H9 (cell line): ENCODE data around the gene CCNL1. TPM values are rescaled to one million over a fixed set of nuclear protein-coding genes. Genes with fewer than 3 reads are reported as not detected.

ENCODE experiments used
- DNase-seq: peaks from one replicate; pipeline ENCODE4 v3.0.0-alpha.2; 2017
- H2AFZ ChIP-seq: one replicate; pipeline ENCODE4 v1.6.1; 2013; ENCODE audit warnings: mild to moderate bottlenecking, low read length, control low read depth, moderate library complexity
- H2AK5ac ChIP-seq: 2 replicates; pipeline ENCODE4 v1.6.1; 2013; ENCODE audit warnings: low read length, control low read depth, mixed read lengths; ENCODE audit not compliant: insufficient read length
- H2BK120ac ChIP-seq: one replicate; pipeline ENCODE4 v1.6.1; 2013; ENCODE audit warnings: low read depth, mild to moderate bottlenecking, low read length, control low read depth, inconsistent platforms; ENCODE audit not compliant: poor library complexity, severe bottlenecking
- H2BK12ac ChIP-seq: 2 replicates; pipeline ENCODE4 v1.6.1; 2013; ENCODE audit warnings: low read length, control low read depth, mixed read lengths, low read depth; ENCODE audit not compliant: insufficient read length
- H2BK15ac ChIP-seq: 2 replicates; pipeline ENCODE4 v1.6.1; 2013; ENCODE audit warnings: low read depth, low read length, control low read depth
- H2BK20ac ChIP-seq: one replicate; pipeline ENCODE4 v1.6.1; 2013; ENCODE audit warnings: low read depth, mild to moderate bottlenecking, low read length, control low read depth, inconsistent platforms; ENCODE audit not compliant: poor library complexity, severe bottlenecking
- H2BK5ac ChIP-seq: 2 replicates; pipeline ENCODE4 v1.6.1; 2013; ENCODE audit warnings: low read length, control low read depth, mixed read lengths; ENCODE audit not compliant: insufficient read length
- H3K14ac ChIP-seq: 2 replicates; pipeline ENCODE4 v1.6.1; 2013; ENCODE audit warnings: low read length, control low read depth; ENCODE audit not compliant: insufficient read depth
- H3K18ac ChIP-seq: 2 replicates; pipeline ENCODE4 v1.6.1; 2013; ENCODE audit warnings: low read depth, mild to moderate bottlenecking, mixed read lengths, low read length, control low read depth; ENCODE audit not compliant: insufficient read length
- H3K23ac ChIP-seq: 2 replicates; pipeline ENCODE4 v1.6.1; 2013; ENCODE audit warnings: low read length, control low read depth, mixed read lengths, low read depth; ENCODE audit not compliant: insufficient read length
- H3K23me2 ChIP-seq: 2 replicates; pipeline ENCODE4 v1.6.1; 2013; ENCODE audit warnings: low read depth, mild to moderate bottlenecking, mixed read lengths, low read length, control low read depth; ENCODE audit not compliant: insufficient read length, poor library complexity, severe bottlenecking
- H3K27ac ChIP-seq: 2 replicates; pipeline ENCODE4 v1.5.1; 2013; ENCODE audit warnings: low read length, control low read depth, mixed read lengths, low read depth; ENCODE audit not compliant: insufficient read length
- H3K27me3 ChIP-seq: 2 replicates; pipeline ENCODE4 v1.6.1; 2013; ENCODE audit warnings: low read length, control low read depth, inconsistent platforms; ENCODE audit not compliant: insufficient read depth
- H3K4ac ChIP-seq: 2 replicates; pipeline ENCODE4 v1.6.1; 2013; ENCODE audit warnings: low read depth, mild to moderate bottlenecking, control low read depth, inconsistent platforms, low read length, moderate library complexity
- H3K4me1 ChIP-seq: 2 replicates; pipeline ENCODE4 v1.6.1; 2013; ENCODE audit warnings: low read length, control low read depth, inconsistent platforms; ENCODE audit not compliant: insufficient read depth
- H3K4me2 ChIP-seq: 2 replicates; pipeline ENCODE4 v1.6.1; 2013; ENCODE audit warnings: low read length, control low read depth, mixed read lengths; ENCODE audit not compliant: insufficient read length, insufficient read depth
- H3K56ac ChIP-seq: 2 replicates; pipeline ENCODE4 v1.6.1; 2013; ENCODE audit warnings: low read depth, mild to moderate bottlenecking, mixed read lengths, low read length, control low read depth; ENCODE audit not compliant: insufficient read length
- H3K79me1 ChIP-seq: 2 replicates; pipeline ENCODE4 v1.6.1; 2013; ENCODE audit warnings: low read depth, mild to moderate bottlenecking, moderate library complexity, low read length, control low read depth, inconsistent platforms; ENCODE audit not compliant: insufficient read depth, poor library complexity, severe bottlenecking
- H3K79me2 ChIP-seq: 2 replicates; pipeline ENCODE4 v1.6.1; 2013; ENCODE audit warnings: low read length, control low read depth, inconsistent platforms; ENCODE audit not compliant: insufficient read depth
- H3K9ac ChIP-seq: 2 replicates; pipeline ENCODE4 v1.6.1; 2013; ENCODE audit warnings: low read length, control low read depth, mixed read lengths; ENCODE audit not compliant: insufficient read length; ENCODE audit errors: extremely low read depth
- H3K9me3 ChIP-seq: one replicate; pipeline ENCODE4 v1.6.1; 2013; ENCODE audit warnings: low read depth, low read length, inconsistent platforms; ENCODE audit not compliant: control insufficient read depth
- H3T11ph ChIP-seq: one replicate; pipeline ENCODE4 v1.6.1; 2013; ENCODE audit warnings: mild to moderate bottlenecking, low read length, control low read depth, inconsistent platforms
- H4K20me1 ChIP-seq: one replicate; pipeline ENCODE4 v1.6.1; 2013; ENCODE audit not compliant: control insufficient read depth, insufficient read length, insufficient read depth
- H4K5ac ChIP-seq: 2 replicates; pipeline ENCODE4 v1.6.1; 2013; ENCODE audit warnings: low read depth, mild to moderate bottlenecking, mixed read lengths, low read length, control low read depth; ENCODE audit not compliant: insufficient read length
- H4K8ac ChIP-seq: replicated peaks from 2 replicates; pipeline ENCODE4 v1.6.1; 2013; ENCODE audit warnings: low read length, control low read depth, mixed read lengths, low read depth; ENCODE audit not compliant: insufficient read length
- H4K91ac ChIP-seq: 2 replicates; pipeline ENCODE4 v1.6.1; 2013; ENCODE audit warnings: low read depth, mild to moderate bottlenecking, moderate library complexity, mixed read lengths, low read length, control low read depth; ENCODE audit not compliant: insufficient read length
- H3K27ac Mint-ChIP-seq, 3 experiments: 2 replicates in 2 of 3; 3 replicates in 1 of 3; pipeline ENCODE4 v1.8.0; 2020 to 2021; ENCODE audit warnings: mixed read lengths in 3 of 3, mild to moderate bottlenecking in 1 of 3, moderate library complexity in 1 of 3
- H3K27me3 Mint-ChIP-seq: 2 replicates; pipeline ENCODE4 v1.8.0; 2021; ENCODE audit warnings: low read depth, mild to moderate bottlenecking, moderate library complexity, mixed read lengths
- H3K36me3 Mint-ChIP-seq, 3 experiments: 2 replicates in 2 of 3; 3 replicates in 1 of 3; pipeline ENCODE4 v1.8.0; 2020 to 2021; ENCODE audit warnings: low read depth in 3 of 3, mixed read lengths in 3 of 3; ENCODE audit not compliant: insufficient read depth in 1 of 3
- H3K4me1 Mint-ChIP-seq, 2 experiments: 2 replicates each; pipeline ENCODE4 v1.8.0; 2020; ENCODE audit warnings: mixed read lengths in 2 of 2
- H3K4me3 Mint-ChIP-seq, 2 experiments: 2 replicates in 1 of 2; 3 replicates in 1 of 2; pipeline ENCODE4 v1.8.0; 2020 to 2021; ENCODE audit warnings: mild to moderate bottlenecking in 2 of 2, mixed read lengths in 2 of 2, moderate library complexity in 1 of 2
- H3K9me3 Mint-ChIP-seq, 2 experiments: 2 replicates in 1 of 2; 3 replicates in 1 of 2; pipeline ENCODE4 v1.8.0; 2020; ENCODE audit warnings: mild to moderate bottlenecking in 2 of 2, mixed read lengths in 2 of 2, moderate library complexity in 1 of 2
- CTCF ChIP-seq: fragments of 200-600 bp; sonication (generic); conservative IDR thresholded peaks from 3 replicates; pipeline ENCODE4 v1.8.0; 2021; ENCODE audit warnings: antibody characterized with exemption, mild to moderate bottlenecking
- WGBS: extraction: QIAGEN DNeasy Blood & Tissue Kit; methylation state at CpG from one replicate; pipeline ENCODE4 v1.1.7; 2013; ENCODE audit warnings: missing lambda C conversion rate, low lambda C conversion rate, mixed read lengths; ENCODE audit not compliant: insufficient read length; ENCODE audit errors: extremely low coverage; 5-methylcytosine and 5-hydroxymethylcytosine counted together
- long read RNA-seq: library from polyadenylated mRNA; unstranded; transcript quantifications from one replicate; pipeline ENCODE4 v2.0.0, GENCODE V29; 2020
- total RNA-seq: library from RNA; stranded (reverse); gene quantifications from 2 replicates; pipeline ENCODE4 v1.2.1, GENCODE V29; 2021

The CCNL1 gene
- total RNA-seq = 93.9 and 103 TPM in 2 replicates
- long read RNA-seq, transcript CCNL1-202 (11 exons, 2,388 nt) = major isoform, 25 of 129 reads
- long read RNA-seq, transcript CCNL1-201 (4 exons, 549 nt) = minor isoform, 5 of 129 reads
- long read RNA-seq, partial matches to known transcripts = 61 of 129 reads
- long read RNA-seq, other reads (novel, unspliced or antisense) = 31 of 129 reads

GRCh38 chr3:157159762-157160657 is at the start of gene CCNL1:
CCNL1 (minus strand) TSS chr3:157160147; CDS start chr3:157160094, 53 bp downstream.
- Histone ChIP-seq H3K27me3 (no peaks in the 10 kb centered on the region), H4K8ac (no peak within 1 kb of the TSS), H2BK5ac (peak within 1 kb of the TSS; percentile 87), H2AFZ (no peak within 1 kb of the TSS), H3K79me1 (no peaks in the 10 kb centered on the region), H4K20me1 (no peaks in the 10 kb centered on the region), H3K14ac (peak within 1 kb of the TSS; percentile 99), H2BK120ac (no peak within 1 kb of the TSS), H3K4me1 (no peaks in the 10 kb centered on the region), H3K18ac (peak within 1 kb of the TSS; percentile 98), H3K9ac (peak within 1 kb of the TSS; percentile 99), H4K5ac (peak within 1 kb of the TSS; percentile 67), H3K79me2 (peaks cover 22% of the 10 kb centered on the region), H3K56ac (no peak within 1 kb of the TSS), H3K27ac (peak within 1 kb of the TSS; percentile 81), H2BK15ac (no peak within 1 kb of the TSS), H2BK20ac (no peak within 1 kb of the TSS), H3K9me3 (no peaks in the 10 kb centered on the region), H3T11ph (no peak within 1 kb of the TSS), H2AK5ac (no peak within 1 kb of the TSS), H3K4ac (peak within 1 kb of the TSS; percentile 86), H4K91ac (peak within 1 kb of the TSS; percentile 97), H3K23me2 (peaks cover 4% of the 10 kb centered on the region), H3K4me2 (peak within 1 kb of the TSS; percentile 73), H3K23ac (no peak within 1 kb of the TSS), H2BK12ac (peak within 1 kb of the TSS; percentile 67)
- Mint-ChIP-seq H3K4me1 (peaks cover 35% of the 10 kb centered on the region in 2 experiments), H3K4me3 (peak within 1 kb of the TSS; percentile 98), H3K27ac (peak within 1 kb of the TSS; percentile 98 to 99 (median 98)), H3K36me3 (peaks cover 36 to 44% (median 44%) of the 10 kb centered on the region in 3 experiments), H3K27me3 (no peaks in the 10 kb centered on the region), H3K9me3 (no peaks in the 10 kb centered on the region)
- no CpG with 5 or more reads among the region's 88 CpGs for WGBS
- TF ChIP-seq CTCF = no peak
- peak; percentile 93 for DNase-seq
